Measurements from ENCODE around the gene RACK1.

- TF ChIP-seq JUND (IDR thresholded peaks at IDR 0.05) (peak in 1 of 2 donors; percentile 32), ZBTB33 (IDR thresholded peaks at IDR 0.05) (no peak), MAX (IDR thresholded peaks at IDR 0.05) (peak; percentile 85)
These were observed 52.0 kb downstream of the RACK1 start for GRCh38 chr5:181191526-181192336.

Measured in liver (tissue), 2 donors.